Measurements from ENCODE around the gene CHSY1.

Gene CHSY1

GRCh38 chr15:101185770-101186169 is 66.1 kb downstream of the CHSY1 start:
- no peak for DNase-seq

GRCh38 chr15:101185336-101185735 is 66.5 kb downstream of the CHSY1 start:
- no peak for DNase-seq

GRCh38 chr15:101184830-101185229 is 67.0 kb downstream of the CHSY1 start:
- DNase-seq: no peak

- DNase-seq: no peak
Observed at GRCh38 chr15:101183931-101184305, 67.9 kb downstream of the CHSY1 start.

GRCh38 chr15:101183226-101183930 is 68.5 kb downstream of the CHSY1 start:
- DNase-seq: no peak

GRCh38 chr15:101182215-101182614 is 69.6 kb downstream of the CHSY1 start:
- DNase-seq: no peak

- no peak for DNase-seq
Observed at GRCh38 chr15:101181349-101181748, 70.5 kb downstream of the CHSY1 start.

- DNase-seq: peak; percentile 26
Observed at GRCh38 chr15:101180620-101181307, 71.1 kb downstream of the CHSY1 start.

- DNase-seq: peak; percentile 47
Observed at GRCh38 chr15:101179341-101180153, 72.3 kb downstream of the CHSY1 start.

GRCh38 chr15:101178931-101179330 is 72.9 kb downstream of the CHSY1 start:
- no peak for DNase-seq

- no peak for DNase-seq
Observed at GRCh38 chr15:101178479-101178878, 73.4 kb downstream of the CHSY1 start.

GRCh38 chr15:101177866-101178265 is 74.0 kb downstream of the CHSY1 start:
- DNase-seq: no peak

- no peak for DNase-seq
Observed at GRCh38 chr15:101176625-101177024, 75.2 kb downstream of the CHSY1 start.

- DNase-seq: no peak
Observed at GRCh38 chr15:101175401-101175800, 76.4 kb downstream of the CHSY1 start.

- DNase-seq: no peak
Observed at GRCh38 chr15:101174152-101174920, 77.5 kb downstream of the CHSY1 start.

GRCh38 chr15:101173233-101174119 is 78.4 kb downstream of the CHSY1 start:
- DNase-seq: no peak

GRCh38 chr15:101172501-101173071 is 79.3 kb downstream of the CHSY1 start:
- no peak for DNase-seq

GRCh38 chr15:101171954-101172353 is 79.9 kb downstream of the CHSY1 start:
- DNase-seq: no peak

- no peak for DNase-seq
Observed at GRCh38 chr15:101170568-101171350, 81.1 kb downstream of the CHSY1 start.

- DNase-seq: peak; percentile 63
Observed at GRCh38 chr15:101169495-101170071, 82.3 kb downstream of the CHSY1 start.
